Motor neuron (in vitro differentiated cells): ENCODE data around the gene RNF103. TPM values are rescaled to one million over a fixed set of nuclear protein-coding genes. Genes with fewer than 3 reads are reported as not detected.
"Not testable (repeated sequence)": the region's sequence is repeated elsewhere in the genome, so short reads cannot be mapped to it uniquely, and the experiment has no call there.

Experiments used
- ATAC-seq, 8 experiments: fragments of 200-7000 bp; cut with Tn5 transposase; replicated peaks in 6 of 8; 2 replicates each; pipeline ENCODE4 v1.8.0; 2021; ENCODE audit warnings: mild to moderate bottlenecking in 8 of 8, moderate library complexity in 8 of 8
- H3K27ac ChIP-seq, 2 donors: fragments of 250-450 bp; sonication (Bioruptor Pico); 2 replicates each; pipeline ENCODE4 v1.9.0; 2021; ENCODE audit warnings: antibody characterized with exemption in 2 of 2, mild to moderate bottlenecking in 2 of 2, moderate library complexity in 1 of 2
- H3K4me1 ChIP-seq, 2 donors: fragments of 250-450 bp; sonication (Bioruptor Pico); replicated peaks in 1 of 2; 2 replicates each; pipeline ENCODE4 v1.6.1; 2021; ENCODE audit warnings: antibody characterized with exemption in 2 of 2, mild to moderate bottlenecking in 2 of 2, moderate library complexity in 1 of 2
- H3K4me3 ChIP-seq, 5 donors: fragments of 250-450 bp; sonication (Bioruptor Pico); 2 replicates each; pipeline ENCODE4 v1.9.0; 2021; ENCODE audit warnings: antibody characterized with exemption in 5 of 5, mild to moderate bottlenecking in 5 of 5, moderate library complexity in 4 of 5
- WGBS, 10 experiments: fragments of 450-650 bp; shearing (Covaris generic); methylation state at CpG; one replicate each; pipeline ENCODE4 v1.0.0; 2022; 5-methylcytosine and 5-hydroxymethylcytosine counted together
- in situ Hi-C, 9 experiments: fragments of 400-800 bp; cut with MboI; loops; one replicate each; pipeline ENCODE4 v1.15.0; 2021; ENCODE audit warnings: low sequenced_read_pairs in 9 of 9, low pct_unique_long_range_greater_than_20kb in 2 of 9; ENCODE audit not compliant: unreplicated experiment in 9 of 9
- total RNA-seq, 8 experiments: library from RNA; unstranded; fragments of 300-600 nt; gene quantifications; 2 replicates each; pipeline versions ENCODE4 v1.2.3 to v1.2.4, GENCODE V29; 2022

The RNF103 gene
- total RNA-seq, 8 experiments from 2014 or later, result 13.5 to 36.2 (median 20.3) TPM

DNA sequence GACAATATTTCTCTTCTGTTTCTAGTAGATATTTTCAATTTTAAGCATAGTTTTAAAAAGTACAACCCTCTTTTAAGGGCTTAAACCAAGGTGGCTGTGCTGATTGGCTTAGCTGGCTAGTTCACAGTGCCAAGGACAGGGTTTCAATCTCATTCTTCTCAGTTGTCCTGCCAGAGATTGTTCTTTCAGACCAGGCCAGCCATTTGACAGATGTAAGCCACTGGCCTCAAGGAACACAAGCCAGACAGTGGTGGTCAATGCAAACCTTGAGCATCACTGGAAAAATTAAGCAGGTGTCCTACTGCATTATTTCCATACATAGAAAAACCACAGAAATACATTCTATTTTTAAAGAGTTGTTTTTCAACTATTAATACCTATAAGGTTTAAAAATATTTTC lies 5.9 kb downstream of the RNF103 start:
- Histone ChIP-seq H3K27ac (no peak overlapping the region), H3K4me3 (no peak overlapping the region), H3K4me1 (peaks cover 0 to 9% of the 10 kb centered on the region in 2 donors)
- in situ Hi-C loops, result no loop called here
- no peak for ATAC-seq

DNA sequence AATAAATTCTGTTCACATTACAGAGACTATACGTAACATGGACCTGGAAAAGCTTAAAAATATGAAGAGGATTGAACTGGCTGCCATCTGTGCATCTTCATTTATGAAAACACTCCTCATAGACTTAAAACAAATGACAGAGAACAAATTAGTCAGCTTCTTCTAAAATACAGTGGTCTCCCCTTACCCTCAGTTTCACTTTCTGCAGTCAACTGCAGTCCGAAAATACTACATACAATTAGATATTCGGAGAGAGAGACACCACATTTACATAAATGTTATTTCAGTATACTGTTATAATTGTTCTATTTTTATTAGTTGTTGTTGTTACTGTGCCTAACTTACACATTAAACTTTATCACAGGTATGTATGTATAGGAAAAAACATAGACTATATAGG lies 6.5 kb downstream of the RNF103 start:
- no peak overlapping the region for H3K4me3 ChIP-seq
- H3K27ac ChIP-seq, result no peak overlapping the region
- H3K4me1 ChIP-seq, result peaks cover 0 to 9% of the 10 kb centered on the region in 2 donors
- 79 to 100% (median 89%) methylated on average over 1 to 3 of the region's 3 CpGs; no CpG with 5 or more reads in 1 of the 10 experiments for WGBS, 10 experiments
- in situ Hi-C loops, result no loop called here
- no peak for ATAC-seq

DNA sequence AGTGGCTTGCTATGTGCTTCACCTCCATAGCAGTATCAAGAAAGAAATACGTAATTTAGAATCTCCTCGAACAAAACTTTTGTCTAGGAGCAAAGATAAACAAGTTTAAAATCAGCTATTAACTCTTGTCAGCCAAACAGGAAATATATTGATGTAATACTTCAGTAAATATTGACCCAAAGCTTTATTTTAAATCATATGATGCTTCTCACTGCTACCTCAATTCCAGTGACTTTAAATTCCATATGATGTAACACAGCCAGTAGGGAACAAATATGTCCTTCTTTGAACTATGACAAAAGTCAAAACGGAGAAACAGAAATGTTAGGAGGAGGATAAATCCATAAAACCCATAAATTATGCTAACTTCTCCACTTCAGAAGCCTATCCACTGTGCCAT lies 7.2 kb downstream of the RNF103 start:
- WGBS, 10 experiments, result 72 to 100% (median 92%) methylated on average over 2 to 3 of the region's 3 CpGs
- Histone ChIP-seq H3K4me1 (peaks cover 0 to 9% of the 10 kb centered on the region in 2 donors), H3K27ac (no peak overlapping the region), H3K4me3 (no peak overlapping the region)
- ATAC-seq, result no peak
- in situ Hi-C loops, result no loop called here

DNA sequence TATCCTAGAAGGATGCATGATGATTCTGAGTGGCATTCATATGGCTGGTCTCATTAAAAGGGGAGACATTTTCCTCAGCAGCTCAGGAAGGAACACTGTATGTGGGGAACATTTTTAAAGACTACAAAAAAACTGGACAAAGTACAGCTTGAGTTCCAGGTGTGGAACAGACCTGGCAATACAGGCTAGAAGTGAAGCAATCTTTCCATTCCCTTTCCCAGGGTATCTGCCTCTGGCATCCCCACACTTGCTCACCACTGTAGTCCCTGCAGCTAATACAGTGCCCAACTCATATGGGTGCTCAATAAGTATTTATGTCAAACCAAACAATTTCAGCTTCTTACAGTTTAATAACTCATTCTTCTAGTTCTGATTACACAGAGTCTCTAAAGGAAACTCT lies 8.1 kb downstream of the RNF103 start:
- Histone ChIP-seq H3K4me1 (peaks cover 0 to 3% of the 10 kb centered on the region in 2 donors), H3K4me3 (no peak overlapping the region), H3K27ac (no peak overlapping the region)
- no peak for ATAC-seq
- in situ Hi-C loops, result no loop called here

DNA sequence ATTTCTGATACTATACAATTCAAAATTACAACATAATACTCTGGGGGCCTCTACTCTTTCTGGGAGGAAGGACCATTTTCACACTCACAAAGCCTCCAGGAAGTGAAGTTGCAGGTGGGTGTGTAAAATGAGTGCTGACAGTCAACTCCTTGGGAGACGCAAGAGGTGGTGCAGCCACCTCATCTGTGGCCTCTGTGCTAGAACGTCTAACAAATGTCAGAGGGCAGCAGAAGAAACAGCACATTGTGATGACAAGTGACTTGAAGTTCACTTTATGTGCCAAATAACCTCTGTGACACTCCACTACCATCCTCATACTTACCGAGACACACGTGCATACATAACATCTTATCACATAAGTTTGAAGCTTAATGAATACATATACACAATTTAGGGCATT lies 10.2 kb downstream of the RNF103 start:
- Histone ChIP-seq H3K4me1 (no peaks in the 10 kb centered on the region), H3K27ac (no peak overlapping the region), H3K4me3 (no peak overlapping the region)
- 67 to 100% (median 85%) methylated on average over 2 to 4 of the region's 4 CpGs; no CpG with 5 or more reads in 2 of the 10 experiments for WGBS, 10 experiments
- no peak for ATAC-seq
- in situ Hi-C loops, result no loop called here

DNA sequence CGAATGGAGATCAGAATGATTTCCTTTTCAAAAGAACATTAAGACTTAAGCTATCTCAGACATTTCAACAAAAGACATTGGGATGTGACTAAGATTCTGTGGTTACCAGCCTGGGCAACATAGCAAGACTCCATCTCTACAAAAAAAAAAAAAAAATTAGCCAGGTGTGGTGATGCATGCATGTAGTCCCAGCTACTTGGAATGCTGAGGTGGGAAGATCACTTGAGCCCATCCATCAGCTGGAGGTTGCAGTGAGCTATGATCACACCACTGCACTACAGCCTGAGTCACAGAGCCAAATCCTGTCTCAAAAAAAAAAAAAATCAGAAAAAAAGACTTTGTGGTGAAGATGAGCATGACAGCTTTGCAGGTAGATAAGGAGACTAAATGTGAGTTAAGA lies 12.8 kb downstream of the RNF103 start:
- Histone ChIP-seq H3K4me3 (no peak overlapping the region), H3K27ac (no peak overlapping the region), H3K4me1 (no peaks in the 10 kb centered on the region)
- WGBS, 10 experiments, result 80 to 100% (median 100%) methylated on average over 1 of the region's 1 CpG
- ATAC-seq, result no peak
- in situ Hi-C loops, result no loop called here

DNA sequence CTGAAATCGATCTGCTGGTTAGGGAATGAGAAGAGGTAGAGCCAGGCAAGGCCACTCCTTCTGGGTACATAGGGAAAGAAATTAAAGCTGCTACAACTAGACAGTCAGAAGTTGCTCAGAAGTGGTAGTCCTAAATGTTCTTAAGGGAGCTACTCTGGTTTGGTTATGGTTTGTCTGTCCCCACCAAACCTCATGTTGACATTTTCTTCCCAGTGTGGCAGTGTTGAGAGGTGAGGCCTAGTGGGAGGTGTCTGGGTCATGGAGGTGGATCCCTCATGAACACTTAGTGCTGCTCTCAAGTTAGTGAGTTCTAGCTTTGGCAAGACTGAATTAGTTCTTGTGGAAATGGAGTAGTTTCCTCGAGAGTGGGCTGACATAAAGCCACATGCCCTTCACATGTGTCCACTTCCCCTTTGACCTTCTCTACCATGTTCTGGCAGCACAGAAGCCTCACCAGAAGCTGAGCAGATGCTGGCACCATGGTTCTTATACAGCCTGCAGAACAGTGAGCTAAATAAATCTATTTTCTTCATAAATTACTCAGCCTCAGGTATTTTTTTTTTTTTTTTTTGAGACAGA lies 14.7 kb downstream of the RNF103 start:
- 50 to 100% (median 89%) methylated on average over 1 to 2 of the region's 2 CpGs; no CpG with 5 or more reads in 3 of the 10 experiments for WGBS, 10 experiments
- no peak overlapping the region for H3K27ac ChIP-seq
- in situ Hi-C loops, result no loop called here

DNA sequence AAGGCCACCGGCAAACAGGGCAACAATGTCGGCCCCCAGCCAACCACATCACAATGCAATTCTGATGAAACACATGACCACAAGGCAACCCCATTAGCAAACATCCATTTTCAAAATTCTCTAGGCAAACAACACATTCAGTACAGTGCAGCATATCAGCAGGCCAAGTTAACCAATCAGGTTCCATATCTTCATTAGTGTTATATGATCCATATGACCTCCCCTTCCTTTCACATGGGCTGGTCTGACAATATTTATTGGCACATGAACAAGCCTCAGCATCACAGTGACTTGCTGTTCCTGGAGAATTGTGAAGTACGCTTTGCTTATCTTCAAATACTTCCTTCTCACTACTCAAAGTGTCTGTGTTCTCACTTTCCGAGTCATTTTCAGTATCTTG lies 19.8 kb downstream of the RNF103 start:
- WGBS, 10 experiments, result 70 to 100% (median 92%) methylated on average over 1 to 4 of the region's 4 CpGs; no CpG with 5 or more reads in 4 of the 10 experiments
- Histone ChIP-seq H3K4me3 (no peak overlapping the region), H3K4me1 (no peaks in the 10 kb centered on the region), H3K27ac (no peak overlapping the region)
- in situ Hi-C loops, result no loop called here
- peak in 3 of 8 experiments; percentile 46 to 61 (median 52) for ATAC-seq

More for the DNA sequence above, 14.7 kb downstream of the RNF103 start:
- H3K4me1 ChIP-seq, result no peaks in the 10 kb centered on the region
- ATAC-seq, result no peak
- H3K4me3 ChIP-seq, result no peak overlapping the region

DNA sequence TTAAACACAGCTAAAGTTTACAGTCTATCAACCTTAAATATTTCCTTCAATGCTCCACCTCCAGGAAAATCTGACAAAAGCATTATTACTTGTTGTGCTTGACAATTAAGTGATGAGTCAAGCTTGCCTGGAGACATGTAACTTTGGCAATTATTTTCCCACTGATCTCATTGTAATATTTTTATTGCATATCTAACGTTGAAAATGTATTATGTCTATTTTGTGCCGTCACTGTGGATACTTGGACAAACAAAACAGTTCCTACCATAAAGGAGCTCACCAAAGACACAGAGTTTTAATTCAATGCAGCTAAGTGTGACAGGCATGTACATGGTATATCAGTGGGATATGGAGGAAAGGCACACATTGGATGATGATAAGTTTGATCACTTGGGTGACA lies 24.7 kb downstream of the RNF103 start:
- 0 to 100% (median 50%) methylated on average over 1 to 2 of the region's 2 CpGs; no CpG with 5 or more reads in 2 of the 10 experiments for WGBS, 10 experiments
- in situ Hi-C loops, result no loop called here

DNA sequence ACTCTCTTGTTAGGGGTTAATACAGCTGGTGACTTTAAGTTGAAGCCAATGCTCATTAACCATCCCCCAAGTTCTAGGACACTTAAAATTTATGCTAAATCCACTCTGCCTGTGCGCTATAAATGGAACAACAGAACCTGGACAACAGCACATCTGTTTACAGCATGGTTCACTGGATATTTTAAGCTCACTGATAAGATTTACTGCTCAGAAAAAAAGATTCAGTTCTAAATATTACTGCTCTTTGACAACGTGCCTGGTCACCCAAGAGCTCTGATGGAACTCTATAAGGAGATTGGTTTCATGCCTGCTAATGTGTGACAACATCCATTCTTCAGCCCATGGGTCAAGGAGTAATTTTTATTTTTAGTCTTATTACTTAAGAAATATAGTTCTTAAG lies 27.5 kb downstream of the RNF103 start:
- in situ Hi-C loops, result no loop called here
- Histone ChIP-seq H3K27ac (no peak overlapping the region), H3K4me3 (no peak overlapping the region), H3K4me1 (no peaks in the 10 kb centered on the region)
- 0 to 83% (median 69%) methylated on average over 1 to 2 of the region's 2 CpGs; no CpG with 5 or more reads in 3 of the 10 experiments for WGBS, 10 experiments
- ATAC-seq, result peak in 3 of 8 experiments; percentile 29 to 59 (median 31)

More for the DNA sequence above, 24.7 kb downstream of the RNF103 start:
- Histone ChIP-seq H3K4me1 (no peaks in the 10 kb centered on the region), H3K4me3 (no peak overlapping the region), H3K27ac (no peak overlapping the region)
- peak in 2 of 8 experiments; percentile 22 to 42 for ATAC-seq

DNA sequence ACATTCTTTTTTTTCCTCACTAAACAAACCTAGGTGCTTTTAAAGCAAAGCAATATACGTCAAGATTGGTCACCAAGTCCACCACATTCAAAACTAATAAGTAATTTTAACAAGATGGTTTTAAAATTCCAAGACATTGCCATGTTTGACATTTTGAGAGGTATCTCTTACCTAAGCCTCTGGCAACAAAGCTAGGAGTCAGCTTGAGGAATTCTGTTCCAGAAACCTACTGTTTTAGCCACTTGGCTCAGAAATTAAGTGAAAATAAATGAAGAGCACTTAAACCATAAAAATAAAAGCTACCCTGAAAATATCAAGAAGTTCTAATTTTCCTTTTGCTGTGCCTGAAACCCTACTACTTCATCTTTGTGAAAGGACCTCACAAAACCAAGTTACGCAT lies 30.4 kb downstream of the RNF103 start:
- in situ Hi-C loops, result no loop called here
- WGBS, 10 experiments, result 45 to 100% (median 95%) methylated on average over 1 to 2 of the region's 2 CpGs; no CpG with 5 or more reads in 1 of the 10 experiments
- Histone ChIP-seq H3K4me3 (no peak overlapping the region), H3K4me1 (no peaks in the 10 kb centered on the region), H3K27ac (no peak overlapping the region)
- ATAC-seq, result no peak

DNA sequence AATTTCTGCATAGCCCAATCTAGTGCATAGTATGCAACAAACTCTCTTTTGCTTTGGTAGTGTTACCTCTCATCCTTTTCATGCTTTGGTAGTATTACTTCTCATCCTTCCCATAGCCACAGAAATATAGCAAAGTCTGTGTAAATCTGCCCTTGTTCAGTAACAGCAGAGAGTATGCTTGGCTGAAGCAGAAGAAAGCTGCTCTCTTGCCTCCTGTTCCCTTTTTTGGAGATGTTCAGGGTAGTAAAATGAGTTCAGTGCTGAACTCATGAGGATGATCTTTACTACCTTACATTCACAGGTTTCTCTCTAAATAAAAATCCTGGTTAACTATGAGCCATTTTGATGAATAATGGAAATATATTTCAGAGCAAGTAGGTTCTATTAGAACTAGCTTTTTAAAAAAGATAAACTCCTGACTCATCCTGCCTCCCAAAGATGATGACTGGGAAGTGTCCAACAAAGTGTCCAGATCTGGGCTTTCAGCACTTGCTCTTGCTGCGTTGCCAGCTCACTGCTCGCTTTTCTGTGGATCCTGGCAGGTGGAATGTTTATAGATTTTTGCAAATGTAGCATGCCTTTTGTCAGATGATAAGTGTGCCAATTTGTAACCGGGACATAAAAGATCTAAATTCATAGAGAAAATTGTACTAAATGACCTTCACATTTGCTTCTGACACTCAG lies 31.0 kb downstream of the RNF103 start:
- Histone ChIP-seq H3K4me1 (no peaks in the 10 kb centered on the region), H3K4me3 (no peak overlapping the region), H3K27ac (no peak overlapping the region)
- in situ Hi-C loops, result no loop called here
- ATAC-seq, result peak in 1 of 8 experiments; percentile 41
- 0 to 100% (median 73%) methylated on average over 1 to 3 of the region's 3 CpGs; no CpG with 5 or more reads in 1 of the 10 experiments for WGBS, 10 experiments

DNA sequence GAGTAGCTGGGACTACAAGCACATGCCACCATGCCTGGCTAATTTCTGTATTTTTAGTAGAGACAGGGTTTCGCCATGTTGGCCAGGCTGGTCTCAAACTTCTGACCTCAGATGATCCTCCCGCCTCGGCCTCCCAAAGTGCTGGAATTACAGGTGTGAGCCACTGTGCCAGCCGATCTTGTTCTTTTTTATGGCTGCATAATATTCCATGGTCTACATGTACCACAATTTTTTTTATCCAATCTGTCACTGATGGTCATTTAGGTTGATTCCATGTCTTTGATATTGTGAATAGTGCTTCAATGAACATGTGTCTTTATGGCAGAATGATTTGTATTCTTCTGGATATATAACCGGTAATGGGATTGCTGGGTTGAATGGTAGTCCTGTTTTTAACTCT lies 34.0 kb downstream of the RNF103 start:
- 75 to 100% (median 95%) methylated on average over 1 to 5 of the region's 5 CpGs; no CpG with 5 or more reads in 3 of the 10 experiments for WGBS, 10 experiments
- H3K27ac ChIP-seq, H3K4me1 ChIP-seq, H3K4me3 ChIP-seq, ATAC-seq, in situ Hi-C loops: not testable (repeated sequence)
